ENCODE measurements around the gene RCAN2.

RCAN2 gene

GRCh38 chr6:46204880-46205650 lies 286.2 kb downstream of the RCAN2 start:
- no peak for DNase-seq

GRCh38 chr6:46203391-46204177 lies 287.7 kb downstream of the RCAN2 start:
- no peak for DNase-seq

GRCh38 chr6:46201702-46202101 lies 289.5 kb downstream of the RCAN2 start:
- no peak for DNase-seq

GRCh38 chr6:46199387-46199786 lies 291.9 kb downstream of the RCAN2 start:
- DNase-seq: no peak

GRCh38 chr6:46191961-46192360 lies 299.3 kb downstream of the RCAN2 start:
- no peak for DNase-seq

- no peak for DNase-seq
Observed at GRCh38 chr6:46190889-46191288, 300.4 kb downstream of the RCAN2 start.

- DNase-seq: no peak
Observed at GRCh38 chr6:46189726-46190125, 301.5 kb downstream of the RCAN2 start.

GRCh38 chr6:46186583-46186982 lies 304.7 kb downstream of the RCAN2 start:
- no peak for DNase-seq

GRCh38 chr6:46184114-46184513 lies 307.1 kb downstream of the RCAN2 start:
- DNase-seq: no peak

- no peak for DNase-seq
Observed at GRCh38 chr6:46175976-46176375, 315.3 kb downstream of the RCAN2 start.

- no peak for DNase-seq
Observed at GRCh38 chr6:46175446-46175845, 315.8 kb downstream of the RCAN2 start.

- DNase-seq: no peak
Observed at GRCh38 chr6:46174904-46175303, 316.3 kb downstream of the RCAN2 start.

- DNase-seq: no peak
Observed at GRCh38 chr6:46172176-46172575, 319.1 kb downstream of the RCAN2 start.
